ENCODE results near the gene PLEKHM1. TPM values are rescaled to one million over a fixed set of nuclear protein-coding genes. Genes with fewer than 3 reads are reported as not detected.

Gene PLEKHM1
- total RNA-seq, 1 donor from 2014 or later: 41.9 TPM

GRCh38 chr17:45396496-45397205, 93.9 kb downstream of the PLEKHM1 start:
- FAIRE-seq (no peak), DNase-seq (ENCODE audit: low read depth) (no peak)
- Mint-ChIP-seq H3K27ac (ENCODE audit: unreplicated experiment) (no peak overlapping the region), H3K4me3 (ENCODE audit: unreplicated experiment) (no peak overlapping the region), H3K4me1 (ENCODE audit: low read depth, unreplicated experiment) (peaks cover 2% of the 10 kb centered on the region), H3K9me3 (ENCODE audit: unreplicated experiment) (peaks cover 2% of the 10 kb centered on the region), H3K27me3 (ENCODE audit: low read depth, unreplicated experiment) (peaks cover 16% of the 10 kb centered on the region), H3K36me3 (ENCODE audit: low read depth, unreplicated experiment) (peaks cover 3% of the 10 kb centered on the region)
- Histone ChIP-seq H2AFZ (ENCODE audit: low read depth, low read length) (no peak overlapping the region), H3K27ac (ENCODE audit: low read depth, low read length) (no peak overlapping the region), H3K4me3 (ENCODE audit: insufficient read depth, low read depth, low read length) (no peak overlapping the region), H3K27me3 (ENCODE audit: insufficient read depth, low read length) (no peaks in the 10 kb centered on the region), H3K36me3 (ENCODE audit: insufficient read depth, low read length) (no peaks in the 10 kb centered on the region), H3K9ac (ENCODE audit: low read length) (no peak overlapping the region), H3K4me1 (ENCODE audit: insufficient read depth, low read length) (peaks cover 8% of the 10 kb centered on the region), H3K4me2 (ENCODE audit: low read length) (no peak overlapping the region), H3K79me2 (ENCODE audit: insufficient read depth, low read length) (no peaks in the 10 kb centered on the region), H3K9me3 (ENCODE audit: insufficient read depth, low read depth, low read length) (no peaks in the 10 kb centered on the region), H4K20me1 (ENCODE audit: insufficient read depth, low read length) (no peaks in the 10 kb centered on the region)
- TF ChIP-seq CTCF (IDR thresholded peaks at IDR 0.05; ENCODE audit: insufficient read depth, low read depth, low read length) (no peak), EZH2 (IDR thresholded peaks at IDR 0.05; ENCODE audit: insufficient read depth, low read length) (no peak)

- H3K4me1 ChIP-seq (ENCODE audit: insufficient read depth, low read length): peaks cover 8% of the 10 kb centered on the region
- Mint-ChIP-seq H3K36me3 (ENCODE audit: low read depth, unreplicated experiment) (peaks cover 3% of the 10 kb centered on the region), H3K27ac (ENCODE audit: unreplicated experiment) (no peak overlapping the region), H3K27me3 (ENCODE audit: low read depth, unreplicated experiment) (peaks cover 22% of the 10 kb centered on the region), H3K4me3 (ENCODE audit: unreplicated experiment) (no peak overlapping the region), H3K4me1 (ENCODE audit: low read depth, unreplicated experiment) (peaks cover 2% of the 10 kb centered on the region), H3K9me3 (ENCODE audit: unreplicated experiment) (peaks cover 4% of the 10 kb centered on the region)
- H3K36me3 ChIP-seq (ENCODE audit: insufficient read depth, low read length): no peaks in the 10 kb centered on the region
- no peak for DNase-seq (ENCODE audit: low read depth)
- peak overlapping the region; percentile 34 for H3K4me3 ChIP-seq (ENCODE audit: insufficient read depth, low read depth, low read length)
- H3K4me2 ChIP-seq (ENCODE audit: low read length): peak overlapping the region; percentile 80
- no peaks in the 10 kb centered on the region for H3K27me3 ChIP-seq (ENCODE audit: insufficient read depth, low read length)
- no peaks in the 10 kb centered on the region for H3K79me2 ChIP-seq (ENCODE audit: insufficient read depth, low read length)
- peak overlapping the region; percentile 41 for H3K9ac ChIP-seq (ENCODE audit: low read length)
- FAIRE-seq: no peak
- no peaks in the 10 kb centered on the region for H4K20me1 ChIP-seq (ENCODE audit: insufficient read depth, low read length)
- no peak for TF ChIP-seq CTCF (IDR thresholded peaks at IDR 0.05; ENCODE audit: insufficient read depth, low read depth, low read length)
- no peak for TF ChIP-seq EZH2 (IDR thresholded peaks at IDR 0.05; ENCODE audit: insufficient read depth, low read length)
- no peak overlapping the region for H3K27ac ChIP-seq (ENCODE audit: low read depth, low read length)
- H3K9me3 ChIP-seq (ENCODE audit: insufficient read depth, low read depth, low read length): no peaks in the 10 kb centered on the region
- peak overlapping the region; percentile 99 for H2AFZ ChIP-seq (ENCODE audit: low read depth, low read length)
These were observed 94.7 kb downstream of the PLEKHM1 start for GRCh38 chr17:45395569-45396415.
